ENCODE results near the gene PLEKHG5.
"Not testable (repeated sequence)": the region's sequence is repeated elsewhere in the genome, so short reads cannot be mapped to it uniquely, and the experiment has no call there.

The PLEKHG5 gene

GRCh38 chr1:6463120-6463412 lies 28.4 kb downstream of the PLEKHG5 start:
- no peak for DNase-seq (ENCODE audit: low read depth)

GRCh38 chr1:6462412-6463119 lies 28.9 kb downstream of the PLEKHG5 start:
- no peak for DNase-seq (ENCODE audit: low read depth)

GRCh38 chr1:6461538-6462411 lies 29.7 kb downstream of the PLEKHG5 start:
- DNase-seq (ENCODE audit: low read depth), result no peak

GRCh38 chr1:6461051-6461530 lies 30.4 kb downstream of the PLEKHG5 start:
- no peak for DNase-seq (ENCODE audit: low read depth)

- no peak for DNase-seq (ENCODE audit: low read depth)
Measured at GRCh38 chr1:6460301-6461050, 31.0 kb downstream of the PLEKHG5 start.

- no peak for DNase-seq (ENCODE audit: low read depth)
Measured at GRCh38 chr1:6459850-6460265, 31.6 kb downstream of the PLEKHG5 start.

GRCh38 chr1:6456800-6457466 lies 34.5 kb downstream of the PLEKHG5 start:
- no peak for DNase-seq (ENCODE audit: low read depth)

- DNase-seq (ENCODE audit: low read depth), result not testable (repeated sequence)
Measured at GRCh38 chr1:6455752-6456520, 35.5 kb downstream of the PLEKHG5 start.

- no peak for DNase-seq (ENCODE audit: low read depth)
Measured at GRCh38 chr1:6454856-6455751, 36.4 kb downstream of the PLEKHG5 start.

GRCh38 chr1:6453895-6454855 lies 37.3 kb downstream of the PLEKHG5 start:
- not testable (repeated sequence) for DNase-seq (ENCODE audit: low read depth)

- no peak for DNase-seq (ENCODE audit: low read depth)
Measured at GRCh38 chr1:6450943-6451373, 40.5 kb downstream of the PLEKHG5 start.

GRCh38 chr1:6450486-6450885 lies 41.0 kb downstream of the PLEKHG5 start:
- not testable (repeated sequence) for DNase-seq (ENCODE audit: low read depth)

GRCh38 chr1:6450005-6450450 lies 41.4 kb downstream of the PLEKHG5 start:
- no peak for DNase-seq (ENCODE audit: low read depth)

GRCh38 chr1:6448749-6449631 lies 42.5 kb downstream of the PLEKHG5 start:
- DNase-seq (ENCODE audit: low read depth), result peak; percentile 25

- DNase-seq (ENCODE audit: low read depth), result no peak
Measured at GRCh38 chr1:6447818-6448748, 43.4 kb downstream of the PLEKHG5 start.

- DNase-seq (ENCODE audit: low read depth), result no peak
Measured at GRCh38 chr1:6447016-6447817, 44.2 kb downstream of the PLEKHG5 start.
